Hepatocyte (in vitro differentiated cells): Measurements from ENCODE around the gene ZNF10. TPM values are rescaled to one million over a fixed set of nuclear protein-coding genes. Genes with fewer than 3 reads are reported as not detected.

ENCODE experiments used
- DNase-seq: peaks from one replicate; pipeline ENCODE4 v3.0.0-alpha.2; 2016; ENCODE audit warnings: low spot score
- H2AFZ ChIP-seq: fragments of 200-600 bp; sonication (generic); 2 replicates; pipeline ENCODE4 v1.6.0; 2016; ENCODE audit warnings: antibody characterized with exemption, mild to moderate bottlenecking
- H3K27ac ChIP-seq: fragments of 200-600 bp; sonication (generic); 2 replicates; pipeline ENCODE4 v1.5.1; 2016; ENCODE audit warnings: mild to moderate bottlenecking
- H3K27me3 ChIP-seq: fragments of 200-600 bp; sonication (generic); 2 replicates; pipeline ENCODE4 v1.6.1; 2016
- H3K36me3 ChIP-seq: fragments of 200-600 bp; sonication (generic); replicated peaks from 2 replicates; pipeline ENCODE4 v1.5.1; 2016; ENCODE audit warnings: low read depth; ENCODE audit not compliant: insufficient read depth
- H3K4me1 ChIP-seq: fragments of 200-600 bp; sonication (generic); 2 replicates; pipeline ENCODE4 v1.5.1; 2016; ENCODE audit warnings: mild to moderate bottlenecking, moderate library complexity; ENCODE audit not compliant: insufficient read depth
- H3K4me2 ChIP-seq: fragments of 200-600 bp; sonication (generic); 2 replicates; pipeline ENCODE4 v1.6.0; 2016
- H3K4me3 ChIP-seq: fragments of 200-600 bp; sonication (generic); 2 replicates; pipeline ENCODE4 v1.5.1; 2016; ENCODE audit warnings: mild to moderate bottlenecking
- H3K79me2 ChIP-seq: fragments of 200-600 bp; sonication (generic); 2 replicates; pipeline ENCODE4 v1.6.0; 2017; ENCODE audit warnings: mild to moderate bottlenecking
- H3K9me2 ChIP-seq: fragments of 200-600 bp; sonication (generic); replicated peaks from 2 replicates; pipeline ENCODE4 v1.6.0; 2017; ENCODE audit warnings: mild to moderate bottlenecking; ENCODE audit not compliant: insufficient read depth
- H3K9me3 ChIP-seq: fragments of 200-600 bp; sonication (generic); 2 replicates; pipeline ENCODE4 v1.5.1; 2016; ENCODE audit warnings: low read depth, mild to moderate bottlenecking
- H4K20me1 ChIP-seq: fragments of 200-600 bp; sonication (generic); 2 replicates; pipeline ENCODE4 v1.6.0; 2016; ENCODE audit warnings: mild to moderate bottlenecking; ENCODE audit not compliant: insufficient read depth, poor library complexity, severe bottlenecking
- CTCF ChIP-seq: fragments of 200-600 bp; sonication (generic); IDR thresholded peaks from 2 replicates; pipeline ENCODE4 v1.5.1; 2016; ENCODE audit warnings: antibody characterized with exemption, mild to moderate bottlenecking; ENCODE audit not compliant: poor library complexity
- EZH2 ChIP-seq: fragments of 200-600 bp; sonication (generic); IDR thresholded peaks from 2 replicates; pipeline ENCODE4 v1.6.1; 2016; ENCODE audit warnings: antibody characterized with exemption, mild to moderate bottlenecking, borderline replicate concordance
- EZH2phosphoT487 ChIP-seq: fragments of 200-600 bp; sonication (generic); IDR thresholded peaks from one replicate; pipeline ENCODE4 v1.6.1; 2018; ENCODE audit warnings: antibody characterized with exemption, mild to moderate bottlenecking, low read depth, moderate library complexity; ENCODE audit not compliant: unreplicated experiment, severe bottlenecking
- WGBS: methylation state at CpG from one replicate; pipeline ENCODE4 v1.1.6; 2016; ENCODE audit warnings: low lambda C conversion rate; ENCODE audit errors: missing lambda C conversion rate; 5-methylcytosine and 5-hydroxymethylcytosine counted together
- polyA plus RNA-seq: library from polyadenylated mRNA; unstranded; fragments of >200 nt; fragmentation: Nextera tagmentation; extraction: Ambion mirVana; gene quantifications from 2 replicates; pipeline ENCODE4 v1.2.1, GENCODE V29; 2016
- total RNA-seq: library from RNA; depleted of rRNA; stranded (reverse); fragments of >200 nt; gene quantifications from 2 replicates; pipeline ENCODE4 v1.2.3, GENCODE V29; 2014

Gene ZNF10
- total and polyA plus RNA-seq, 2 experiments from 2014 or later = 7.3 to 14.4 TPM

GRCh38 chr12:133105620-133106019 lies 24.8 kb upstream of the ZNF10 start:
- Histone ChIP-seq H4K20me1 (no peaks in the 10 kb centered on the region), H3K79me2 (peaks cover 2% of the 10 kb centered on the region), H2AFZ (no peak overlapping the region), H3K4me1 (no peaks in the 10 kb centered on the region), H3K36me3 (peaks cover 46% of the 10 kb centered on the region), H3K9me3 (peaks cover 99% of the 10 kb centered on the region), H3K4me2 (no peak overlapping the region), H3K9me2 (no peaks in the 10 kb centered on the region), H3K27me3 (no peaks in the 10 kb centered on the region), H3K4me3 (peak overlapping the region; percentile 8), H3K27ac (no peak overlapping the region)
- 100% methylated on average over 3 of the region's 3 CpGs for whole genome bisulfite sequencing
- no peak for DNase-seq
- TF ChIP-seq EZH2 = no peak
- TF ChIP-seq EZH2phosphoT487 = no peak
- no peak for TF ChIP-seq CTCF

GRCh38 chr12:133106253-133106652 lies 24.2 kb upstream of the ZNF10 start:
- TF ChIP-seq CTCF (no peak), EZH2 (no peak), EZH2phosphoT487 (no peak)
- WGBS = over 99% methylated on average over 5 of the region's 5 CpGs
- H3K4me2 ChIP-seq = no peak overlapping the region
- H3K79me2 ChIP-seq = peaks cover 2% of the 10 kb centered on the region
- no peaks in the 10 kb centered on the region for H3K9me2 ChIP-seq
- DNase-seq = no peak
- H2AFZ ChIP-seq = no peak overlapping the region
- peaks cover 99% of the 10 kb centered on the region for H3K9me3 ChIP-seq
- H3K27ac ChIP-seq = no peak overlapping the region
- no peaks in the 10 kb centered on the region for H3K4me1 ChIP-seq
- H4K20me1 ChIP-seq = no peaks in the 10 kb centered on the region
- H3K36me3 ChIP-seq = peaks cover 39% of the 10 kb centered on the region
- no peak overlapping the region for H3K4me3 ChIP-seq
- no peaks in the 10 kb centered on the region for H3K27me3 ChIP-seq

- Histone ChIP-seq H3K4me2 (no peak overlapping the region), H3K27me3 (no peaks in the 10 kb centered on the region), H3K79me2 (peaks cover 2% of the 10 kb centered on the region), H3K4me3 (no peak overlapping the region), H3K27ac (no peak overlapping the region), H2AFZ (no peak overlapping the region), H3K9me3 (peaks cover 92% of the 10 kb centered on the region), H4K20me1 (no peaks in the 10 kb centered on the region), H3K4me1 (no peaks in the 10 kb centered on the region), H3K9me2 (no peaks in the 10 kb centered on the region), H3K36me3 (peaks cover 33% of the 10 kb centered on the region)
- WGBS = 94% methylated on average over 1 of the region's 1 CpG
- DNase-seq = no peak
- TF ChIP-seq EZH2phosphoT487 (no peak), EZH2 (no peak), CTCF (no peak)
These were observed 23.3 kb upstream of the ZNF10 start for GRCh38 chr12:133107121-133107520.

GRCh38 chr12:133108150-133108549 lies 22.3 kb upstream of the ZNF10 start:
- Histone ChIP-seq H2AFZ (no peak overlapping the region), H3K4me1 (no peaks in the 10 kb centered on the region), H4K20me1 (no peaks in the 10 kb centered on the region), H3K27ac (no peak overlapping the region), H3K9me2 (no peaks in the 10 kb centered on the region), H3K79me2 (peaks cover under 1% of the 10 kb centered on the region), H3K9me3 (peaks cover 83% of the 10 kb centered on the region), H3K27me3 (no peaks in the 10 kb centered on the region), H3K4me2 (no peak overlapping the region), H3K36me3 (peaks cover 32% of the 10 kb centered on the region), H3K4me3 (no peak overlapping the region)
- no peak for TF ChIP-seq EZH2phosphoT487
- no peak for TF ChIP-seq EZH2
- TF ChIP-seq CTCF = no peak
- 96% methylated on average over 2 of the region's 2 CpGs for whole genome bisulfite sequencing
- DNase-seq = no peak
